Measurements from ENCODE around the gene CARD19. TPM values are rescaled to one million over a fixed set of nuclear protein-coding genes. Genes with fewer than 3 reads are reported as not detected.

The CARD19 gene
- 10 to 100 TPM; 18.4 to 37.3 (median 27.4) TPM for polyA plus RNA-seq (ENCODE audit: low read depth in 6 of 6)

GRCh38 chr9:93096131-93096802, at the start of gene CARD19:
Gene CARD19, plus strand, starts transcription at chr9:93096217. Its CDS starts 129 bp downstream, at chr9:93096346.
- ATAC-seq (ENCODE audit: low read depth in 2 of 2) (peak; percentile 28 to 29), DNase-seq (peak; percentile 63)
- Mint-ChIP-seq H3K36me3 (no peaks in the 10 kb centered on the region), H3K9me3 (no peaks in the 10 kb centered on the region), H3K27me3 (no peaks in the 10 kb centered on the region), H3K27ac (peak within 1 kb of the TSS; percentile 97 to 100 (median 100)), H3K4me3 (peak within 1 kb of the TSS; percentile 83 to 96 (median 94)), H3K4me1 (peaks cover 49 to 68% (median 62%) of the 10 kb centered on the region in 3 donors)

- no peaks in the 10 kb centered on the region for H3K9me3 Mint-ChIP-seq
- ATAC-seq (ENCODE audit: low read depth in 2 of 2) (no peak), DNase-seq (no peak)
- peaks cover under 1 to 17% (median 13%) of the 10 kb centered on the region in 3 donors for H3K4me1 Mint-ChIP-seq
- no peaks in the 10 kb centered on the region for H3K27me3 Mint-ChIP-seq
- H3K36me3 Mint-ChIP-seq, result no peaks in the 10 kb centered on the region
- peak overlapping the region in 4 of 6 donors; percentile 1 to 76 (median 36) for H3K27ac Mint-ChIP-seq
- H3K4me3 Mint-ChIP-seq, result peak overlapping the region in 1 of 8 donors; percentile 37
These were observed 47.2 kb upstream of the CARD19 start for GRCh38 chr9:93048566-93049448.

GRCh38 chr9:93049491-93049890, 46.5 kb upstream of the CARD19 start:
- ATAC-seq (ENCODE audit: low read depth in 2 of 2) (no peak), DNase-seq (no peak)
- Mint-ChIP-seq H3K4me1 (peaks cover 6 to 15% (median 12%) of the 10 kb centered on the region in 3 donors), H3K4me3 (peak overlapping the region in 1 of 8 donors; percentile 61), H3K36me3 (no peaks in the 10 kb centered on the region), H3K27me3 (no peaks in the 10 kb centered on the region), H3K27ac (no peak overlapping the region), H3K9me3 (no peaks in the 10 kb centered on the region)

GRCh38 chr9:93050231-93050630, 45.8 kb upstream of the CARD19 start:
- peaks cover 6 to 16% (median 11%) of the 10 kb centered on the region in 3 donors for H3K4me1 Mint-ChIP-seq
- H3K36me3 Mint-ChIP-seq, result no peaks in the 10 kb centered on the region
- no peak overlapping the region for H3K27ac Mint-ChIP-seq
- no peaks in the 10 kb centered on the region for H3K9me3 Mint-ChIP-seq
- no peaks in the 10 kb centered on the region for H3K27me3 Mint-ChIP-seq
- no peak overlapping the region for H3K4me3 Mint-ChIP-seq
- ATAC-seq (ENCODE audit: low read depth in 2 of 2), result no peak
- no peak for DNase-seq

- Mint-ChIP-seq H3K4me1 (peaks cover 12 to 15% (median 13%) of the 10 kb centered on the region in 3 donors), H3K36me3 (no peaks in the 10 kb centered on the region), H3K4me3 (no peak overlapping the region), H3K9me3 (no peaks in the 10 kb centered on the region), H3K27ac (peak overlapping the region in 2 of 6 donors; percentile 72), H3K27me3 (no peaks in the 10 kb centered on the region)
- ATAC-seq (ENCODE audit: low read depth in 2 of 2) (no peak), DNase-seq (no peak)
These were observed 44.3 kb upstream of the CARD19 start for GRCh38 chr9:93051680-93052089.

GRCh38 chr9:93052791-93053540, 43.1 kb upstream of the CARD19 start:
- Mint-ChIP-seq H3K27me3 (no peaks in the 10 kb centered on the region), H3K4me1 (peaks cover 21 to 26% (median 22%) of the 10 kb centered on the region in 3 donors), H3K27ac (peak overlapping the region in 2 of 6 donors; percentile 23 to 26), H3K36me3 (no peaks in the 10 kb centered on the region), H3K4me3 (no peak overlapping the region), H3K9me3 (no peaks in the 10 kb centered on the region)
- DNase-seq (no peak), ATAC-seq (ENCODE audit: low read depth in 2 of 2) (no peak)

GRCh38 chr9:93053781-93054331, 42.2 kb upstream of the CARD19 start:
- Mint-ChIP-seq H3K27me3 (no peaks in the 10 kb centered on the region), H3K4me3 (no peak overlapping the region), H3K27ac (peak overlapping the region in 3 of 6 donors; percentile 23 to 37 (median 26)), H3K36me3 (no peaks in the 10 kb centered on the region), H3K4me1 (peaks cover 21 to 29% (median 26%) of the 10 kb centered on the region in 3 donors), H3K9me3 (no peaks in the 10 kb centered on the region)
- no peak for DNase-seq
- ATAC-seq (ENCODE audit: low read depth in 2 of 2), result no peak

GRCh38 chr9:93054758-93055704, 41.0 kb upstream of the CARD19 start:
- H3K36me3 Mint-ChIP-seq, result no peaks in the 10 kb centered on the region
- H3K27ac Mint-ChIP-seq, result peak overlapping the region in 5 of 6 donors; percentile 27 to 92 (median 70)
- H3K27me3 Mint-ChIP-seq, result no peaks in the 10 kb centered on the region
- no peak overlapping the region for H3K4me3 Mint-ChIP-seq
- no peak for ATAC-seq (ENCODE audit: low read depth in 2 of 2)
- H3K9me3 Mint-ChIP-seq, result no peaks in the 10 kb centered on the region
- DNase-seq, result no peak
- H3K4me1 Mint-ChIP-seq, result peaks cover 20 to 38% (median 34%) of the 10 kb centered on the region in 3 donors

- Mint-ChIP-seq H3K4me3 (peak overlapping the region; percentile 41 to 85 (median 77)), H3K9me3 (no peaks in the 10 kb centered on the region), H3K27me3 (no peaks in the 10 kb centered on the region), H3K27ac (peak overlapping the region; percentile 92 to 97 (median 94)), H3K4me1 (peaks cover 41 to 59% (median 56%) of the 10 kb centered on the region in 3 donors), H3K36me3 (no peaks in the 10 kb centered on the region)
- DNase-seq (no peak), ATAC-seq (ENCODE audit: low read depth in 2 of 2) (peak; percentile 27 to 40)
These were observed 38.8 kb upstream of the CARD19 start for GRCh38 chr9:93057042-93057702.

GRCh38 chr9:93057703-93058354, 38.2 kb upstream of the CARD19 start:
- Mint-ChIP-seq H3K4me3 (peak overlapping the region; percentile 73 to 92 (median 82)), H3K27me3 (no peaks in the 10 kb centered on the region), H3K27ac (peak overlapping the region; percentile 92 to 97 (median 94)), H3K36me3 (no peaks in the 10 kb centered on the region), H3K4me1 (peaks cover 46 to 66% (median 61%) of the 10 kb centered on the region in 3 donors), H3K9me3 (no peaks in the 10 kb centered on the region)
- DNase-seq (peak; percentile 48), ATAC-seq (ENCODE audit: low read depth in 2 of 2) (peak; percentile 42 to 45)

GRCh38 chr9:93058355-93059010, 37.5 kb upstream of the CARD19 start, which contains the start of gene SUSD3:
Gene SUSD3, plus strand, starts transcription at chr9:93058701. Its CDS starts 42 bp downstream, at chr9:93058743.
- Mint-ChIP-seq H3K36me3 (no peaks in the 10 kb centered on the region), H3K27me3 (no peaks in the 10 kb centered on the region), H3K4me3 (peak within 1 kb of the TSS; percentile 86 to 96 (median 93)), H3K4me1 (peaks cover 46 to 72% (median 61%) of the 10 kb centered on the region in 3 donors), H3K9me3 (no peaks in the 10 kb centered on the region), H3K27ac (peak within 1 kb of the TSS; percentile 92 to 98 (median 96))
- ATAC-seq (ENCODE audit: low read depth in 2 of 2) (peak; percentile 54 to 56), DNase-seq (peak; percentile 67)

Measured in naive B cell (primary cell).